Measurements from ENCODE around the gene MACF1. TPM values are rescaled to one million over a fixed set of nuclear protein-coding genes. Genes with fewer than 3 reads are reported as not detected.
"Not testable (repeated sequence)": the region's sequence is repeated elsewhere in the genome, so short reads cannot be mapped to it uniquely, and the experiment has no call there.

Gene MACF1
- total and polyA plus RNA-seq, 7 donors = 38.9 to 162 (median 71.4) TPM

GRCh38 chr1:39473324-39473723 lies 268.8 kb downstream of the MACF1 start:
- 90 to 99% (median 97%) methylated on average over 4 of the region's 4 CpGs for WGBS, 3 donors
- no peak for TF ChIP-seq CTCF (IDR thresholded peaks at IDR 0.05)
- Histone ChIP-seq H3K36me3 (ENCODE audit: insufficient read depth in 1 of 2, low read depth in 1 of 2) (peaks cover 6 to 95% of the 10 kb centered on the region in 2 donors), H3K4me1 (no peaks in the 10 kb centered on the region), H3K4me3 (no peak overlapping the region), H3K9me3 (no peaks in the 10 kb centered on the region), H3K27me3 (ENCODE audit: insufficient read depth in 3 of 3, low read length in 2 of 3) (no peaks in the 10 kb centered on the region), H3K27ac (no peak overlapping the region)
- ATAC-seq (no peak), DNase-seq (no peak)
- intact Hi-C loops (cut with DNase I) = no loop called here

DNA sequence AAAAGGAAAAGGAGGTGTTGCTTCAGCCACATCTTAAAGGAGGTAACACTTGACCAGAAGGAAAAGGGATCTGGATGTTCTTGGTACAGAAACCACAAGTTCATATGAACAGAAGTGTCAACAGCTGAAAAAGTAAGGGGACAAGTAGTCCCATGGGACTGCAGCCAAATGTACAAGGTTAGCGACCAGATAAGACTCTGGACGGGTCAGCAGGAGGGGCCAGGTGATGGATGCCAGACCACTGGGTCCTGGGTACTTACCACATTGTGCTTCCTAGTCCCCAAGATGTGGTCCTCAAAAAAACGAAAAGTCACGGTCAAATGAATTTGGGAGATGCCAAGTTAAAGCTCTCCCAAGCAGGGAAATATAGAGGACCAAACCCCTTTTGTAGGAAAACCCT lies 270.3 kb downstream of the MACF1 start:
- intact Hi-C loops (cut with DNase I) = no loop called here
- DNase-seq (no peak), ATAC-seq (no peak)
- no peaks in the 10 kb centered on the region for H3K4me1 ChIP-seq
- no peak overlapping the region for H3K4me3 ChIP-seq
- WGBS, 3 donors = 68 to 78% (median 76%) methylated on average over 4 of the region's 4 CpGs
- peaks cover 8 to 95% of the 10 kb centered on the region in 2 donors for H3K36me3 ChIP-seq (ENCODE audit: insufficient read depth in 1 of 2, low read depth in 1 of 2)
- no peak overlapping the region for H3K27ac ChIP-seq
- TF ChIP-seq CTCF (IDR thresholded peaks at IDR 0.05) = no peak
- H3K9me3 ChIP-seq = no peaks in the 10 kb centered on the region
- H3K27me3 ChIP-seq (ENCODE audit: insufficient read depth in 3 of 3, low read length in 2 of 3) = no peaks in the 10 kb centered on the region

DNA sequence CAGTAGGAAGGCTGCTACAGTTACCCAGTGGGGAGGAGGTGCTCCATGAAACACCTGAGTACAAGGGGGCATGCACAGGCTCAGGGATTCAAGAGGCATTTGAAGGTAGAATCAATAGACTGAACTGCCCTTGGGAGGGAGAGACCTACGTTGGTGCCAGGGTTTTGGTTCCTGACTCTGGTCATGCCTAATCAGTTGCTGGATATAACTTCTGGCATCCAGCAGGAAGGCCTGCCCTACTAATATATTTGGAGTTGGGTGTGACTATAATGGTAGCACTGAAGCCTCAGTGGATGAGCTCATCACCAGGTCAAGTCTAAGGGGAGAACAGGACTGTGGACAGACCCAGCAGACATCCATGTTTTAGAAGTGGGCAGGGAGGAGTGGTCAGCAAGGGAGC lies 271.1 kb downstream of the MACF1 start:
- ATAC-seq = peak in 3 of 4 donors; percentile 13 to 42 (median 27)
- WGBS, 3 donors = 31 to 47% (median 36%) methylated on average over 1 of the region's 1 CpG
- H3K4me1 ChIP-seq; H3K9me3 ChIP-seq; H3K27me3 ChIP-seq (ENCODE audit: insufficient read depth in 3 of 3, low read length in 2 of 3); DNase-seq; H3K27ac ChIP-seq; intact Hi-C loops (cut with DNase I); H3K4me3 ChIP-seq: not testable (repeated sequence)
- H3K36me3 ChIP-seq (ENCODE audit: insufficient read depth in 1 of 2, low read depth in 1 of 2) = peaks cover 11 to 95% of the 10 kb centered on the region in 2 donors

- no peak for TF ChIP-seq CTCF (IDR thresholded peaks at IDR 0.05)
- intact Hi-C loops (cut with DNase I) = no loop called here
- no peaks in the 10 kb centered on the region for H3K9me3 ChIP-seq
Measured at GRCh38 chr1:39478126-39478915, 273.8 kb downstream of the MACF1 start.

DNA sequence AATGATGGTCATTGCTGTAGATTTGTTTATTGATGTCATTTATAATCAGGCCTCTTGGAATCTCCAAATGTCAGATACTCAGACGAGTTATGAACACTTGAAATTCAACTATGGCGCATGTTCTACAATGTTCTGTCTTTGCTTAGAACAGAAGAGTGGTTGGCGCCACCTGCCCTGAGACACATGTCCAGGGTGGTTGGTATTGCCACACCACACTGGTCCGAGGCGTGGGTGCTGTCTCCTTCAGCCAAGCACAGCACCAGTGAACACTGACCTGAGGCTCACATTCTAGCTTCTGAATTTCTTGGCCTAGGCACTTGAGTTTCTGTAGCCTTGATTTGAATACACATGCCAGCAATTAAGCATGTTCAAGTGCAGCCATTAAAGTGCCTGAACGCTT lies 276.8 kb downstream of the MACF1 start:
- intact Hi-C loops (cut with DNase I) = no loop called here
- WGBS, 3 donors = 89 to 94% (median 94%) methylated on average over 6 of the region's 6 CpGs
- no peak overlapping the region for H3K4me3 ChIP-seq
- DNase-seq = no peak
- no peaks in the 10 kb centered on the region for H3K9me3 ChIP-seq
- no peak for ATAC-seq
- H3K36me3 ChIP-seq (ENCODE audit: insufficient read depth in 1 of 2, low read depth in 1 of 2) = peaks cover 14 to 99% of the 10 kb centered on the region in 2 donors
- H3K27me3 ChIP-seq (ENCODE audit: insufficient read depth in 3 of 3, low read length in 2 of 3) = no peaks in the 10 kb centered on the region
- no peaks in the 10 kb centered on the region for H3K4me1 ChIP-seq
- H3K27ac ChIP-seq = no peak overlapping the region
- no peak for TF ChIP-seq CTCF (IDR thresholded peaks at IDR 0.05)

More at GRCh38 chr1:39478126-39478915, 273.8 kb downstream of the MACF1 start:
- no peaks in the 10 kb centered on the region for H3K27me3 ChIP-seq (ENCODE audit: insufficient read depth in 3 of 3, low read length in 2 of 3)
- DNase-seq = no peak
- H3K36me3 ChIP-seq (ENCODE audit: insufficient read depth in 1 of 2, low read depth in 1 of 2) = peaks cover 11 to 95% of the 10 kb centered on the region in 2 donors
- H3K27ac ChIP-seq = no peak overlapping the region
- WGBS, 3 donors = 72 to 80% (median 78%) methylated on average over 5 of the region's 5 CpGs
- no peaks in the 10 kb centered on the region for H3K4me1 ChIP-seq
- ATAC-seq = no peak
- no peak overlapping the region for H3K4me3 ChIP-seq
